ENCODE results near the gene INAFM2. TPM values are rescaled to one million over a fixed set of nuclear protein-coding genes. Genes with fewer than 3 reads are reported as not detected.

Gene INAFM2
- total and polyA plus RNA-seq, 7 experiments from 2014 or later: 2.0 to 21.2 (median 8.4) TPM

- no peak overlapping the region for H3K27ac ChIP-seq (ENCODE audit: low read depth, low read length)
These were observed 11.7 kb downstream of the INAFM2 start for GRCh38 chr15:40334941-40335795.

GRCh38 chr15:40335938-40336743 lies 12.6 kb downstream of the INAFM2 start:
- peaks cover 0 to 30% (median 22%) of the 10 kb centered on the region in 7 donors for H3K4me1 Mint-ChIP-seq
- Histone ChIP-seq H3K27ac (ENCODE audit: low read depth, low read length) (no peak overlapping the region), H3K36me3 (ENCODE audit: control insufficient read depth in 2 of 3, insufficient read depth in 3 of 3, low read length in 3 of 3) (no peaks in the 10 kb centered on the region), H3K4me1 (ENCODE audit: control insufficient read depth in 2 of 2, insufficient read depth in 2 of 2, low read length in 2 of 2) (peaks cover 0 to 16% of the 10 kb centered on the region in 2 donors), H3K9me3 (ENCODE audit: control insufficient read depth in 2 of 3, low read length in 3 of 3) (no peaks in the 10 kb centered on the region), H3K27me3 (ENCODE audit: control insufficient read depth in 2 of 2, insufficient read depth in 2 of 2, low read length in 2 of 2) (no peaks in the 10 kb centered on the region), H3K4me3 (ENCODE audit: low read length) (no peak overlapping the region)
- DNase-seq (no peak), ATAC-seq (no peak)
- peaks cover 0 to 1% (median 0%) of the 10 kb centered on the region in 11 donors for H3K9me3 Mint-ChIP-seq
- ChIA-PET POLR2A (interaction anchor here (1.2 to 5.0 kb wide), 4 partner anchors 10 to 29 kb away, joined by 3 to 31 read pairs (median 20); partner anchors contain the start of genes INAFM2 and PLCB2), CTCF (interaction anchor here (0.7 to 14.2 kb wide), 12 partner anchors 9 to 85 kb away, joined by 3 to 366 read pairs (median 6); partner anchors contain the start of genes INAFM2 and PLCB2)
- H3K27ac Mint-ChIP-seq: peak overlapping the region in 1 of 9 donors; percentile 88
- intact Hi-C loops (cut with micrococcal nuclease): no loop called here
- no peaks in the 10 kb centered on the region for H3K27me3 Mint-ChIP-seq
- peak overlapping the region in 2 of 10 donors; percentile 13 to 80 for H3K4me3 Mint-ChIP-seq
- H3K36me3 Mint-ChIP-seq: peaks cover 0 to 3% (median 0%) of the 10 kb centered on the region in 5 donors

More at GRCh38 chr15:40334941-40335795, 11.7 kb downstream of the INAFM2 start:
- intact Hi-C loops (cut with micrococcal nuclease): no loop called here
- POLR2A ChIA-PET: interaction anchor here (0.8 to 5.0 kb wide), 6 partner anchors 9 to 56 kb away, joined by 3 to 31 read pairs (median 5); partner anchors contain the start of gene PLCB2
- peaks cover 0 to 30% (median 22%) of the 10 kb centered on the region in 7 donors for H3K4me1 Mint-ChIP-seq
- Histone ChIP-seq H3K4me3 (ENCODE audit: low read length) (no peak overlapping the region), H3K9me3 (ENCODE audit: control insufficient read depth in 2 of 3, low read length in 3 of 3) (no peaks in the 10 kb centered on the region), H3K4me1 (ENCODE audit: control insufficient read depth in 2 of 2, insufficient read depth in 2 of 2, low read length in 2 of 2) (peaks cover 0 to 16% of the 10 kb centered on the region in 2 donors), H3K27me3 (ENCODE audit: control insufficient read depth in 2 of 2, insufficient read depth in 2 of 2, low read length in 2 of 2) (no peaks in the 10 kb centered on the region), H3K36me3 (ENCODE audit: control insufficient read depth in 2 of 3, insufficient read depth in 3 of 3, low read length in 3 of 3) (no peaks in the 10 kb centered on the region)
- peaks cover 0 to 3% (median 0%) of the 10 kb centered on the region in 5 donors for H3K36me3 Mint-ChIP-seq
- peak overlapping the region in 1 of 9 donors; percentile 88 for H3K27ac Mint-ChIP-seq
- DNase-seq (no peak), ATAC-seq (no peak)
- CTCF ChIA-PET: interaction anchor here (0.6 to 14.2 kb wide), 5 partner anchors 9 to 328 kb away, joined by 4 to 366 read pairs (median 6); partner anchors contain the start of genes INAFM2 and PLCB2
- H3K4me3 Mint-ChIP-seq: peak overlapping the region in 2 of 10 donors; percentile 13 to 80
- H3K9me3 Mint-ChIP-seq: peaks cover 0 to 1% (median 0%) of the 10 kb centered on the region in 11 donors
- no peaks in the 10 kb centered on the region for H3K27me3 Mint-ChIP-seq

- Mint-ChIP-seq H3K4me3 (no peak overlapping the region), H3K27ac (no peak overlapping the region), H3K27me3 (no peaks in the 10 kb centered on the region), H3K9me3 (peaks cover 0 to 1% (median 0%) of the 10 kb centered on the region in 11 donors), H3K4me1 (peaks cover 0 to 30% (median 22%) of the 10 kb centered on the region in 7 donors), H3K36me3 (peaks cover 0 to 3% (median 0%) of the 10 kb centered on the region in 5 donors)
- no peak overlapping the region for H3K27ac ChIP-seq (ENCODE audit: low read depth, low read length)
- no peaks in the 10 kb centered on the region for H3K36me3 ChIP-seq (ENCODE audit: control insufficient read depth in 2 of 3, insufficient read depth in 3 of 3, low read length in 3 of 3)
- H3K27me3 ChIP-seq (ENCODE audit: control insufficient read depth in 2 of 2, insufficient read depth in 2 of 2, low read length in 2 of 2): no peaks in the 10 kb centered on the region
- no peak for DNase-seq
- no peaks in the 10 kb centered on the region for H3K9me3 ChIP-seq (ENCODE audit: control insufficient read depth in 2 of 3, low read length in 3 of 3)
- intact Hi-C loops (cut with micrococcal nuclease): no loop called here
- no peak for ATAC-seq
- no peak overlapping the region for H3K4me3 ChIP-seq (ENCODE audit: low read length)
- ChIA-PET CTCF (interaction anchor here (0.7 to 14.2 kb wide), 14 partner anchors 8 to 291 kb away, joined by 3 to 366 read pairs (median 5); partner anchors contain the start of genes INAFM2 and PLCB2), POLR2A (interaction anchor here (1.2 to 5.0 kb wide), 4 partner anchors 11 to 30 kb away, joined by 3 to 31 read pairs (median 20); partner anchors contain the start of genes INAFM2 and PLCB2)
- H3K4me1 ChIP-seq (ENCODE audit: control insufficient read depth in 2 of 2, insufficient read depth in 2 of 2, low read length in 2 of 2): peaks cover 0 to 16% of the 10 kb centered on the region in 2 donors
These were observed 13.2 kb downstream of the INAFM2 start for GRCh38 chr15:40336744-40337122.

- no peak for DNase-seq
- H3K9me3 Mint-ChIP-seq: peaks cover 0 to 1% (median 0%) of the 10 kb centered on the region in 11 donors
- peaks cover 0 to 16% of the 10 kb centered on the region in 2 donors for H3K4me1 ChIP-seq (ENCODE audit: control insufficient read depth in 2 of 2, insufficient read depth in 2 of 2, low read length in 2 of 2)
- H3K36me3 ChIP-seq (ENCODE audit: control insufficient read depth in 2 of 3, insufficient read depth in 3 of 3, low read length in 3 of 3): no peaks in the 10 kb centered on the region
- intact Hi-C loops (cut with micrococcal nuclease): no loop called here
- ChIA-PET CTCF (interaction anchor here (0.7 to 14.2 kb wide), 27 partner anchors 11 to 292 kb away, joined by 3 to 366 read pairs (median 5); partner anchors contain the start of genes ANKRD63, INAFM2, KNSTRN and PLCB2), POLR2A (interaction anchor here (1.2 to 5.0 kb wide), 5 partner anchors 12 to 31 kb away, joined by 3 to 31 read pairs (median 18); partner anchors contain the start of genes INAFM2 and PLCB2)
- H3K4me3 Mint-ChIP-seq: peak overlapping the region in 2 of 10 donors; percentile 45 to 51
- no peaks in the 10 kb centered on the region for H3K36me3 Mint-ChIP-seq
- no peak overlapping the region for H3K4me3 ChIP-seq (ENCODE audit: low read length)
- no peaks in the 10 kb centered on the region for H3K27me3 Mint-ChIP-seq
- no peak overlapping the region for H3K27ac ChIP-seq (ENCODE audit: low read depth, low read length)
- no peaks in the 10 kb centered on the region for H3K9me3 ChIP-seq (ENCODE audit: control insufficient read depth in 2 of 3, low read length in 3 of 3)
- H3K27ac Mint-ChIP-seq: peak overlapping the region in 2 of 9 donors; percentile 32 to 53
- H3K27me3 ChIP-seq (ENCODE audit: control insufficient read depth in 2 of 2, insufficient read depth in 2 of 2, low read length in 2 of 2): no peaks in the 10 kb centered on the region
- ATAC-seq: no peak
- H3K4me1 Mint-ChIP-seq: peaks cover 0 to 25% (median 22%) of the 10 kb centered on the region in 7 donors
These were observed 14.1 kb downstream of the INAFM2 start for GRCh38 chr15:40337597-40337996.

- Histone ChIP-seq H3K9me3 (ENCODE audit: control insufficient read depth in 2 of 3, low read length in 3 of 3) (no peaks in the 10 kb centered on the region), H3K36me3 (ENCODE audit: control insufficient read depth in 2 of 3, insufficient read depth in 3 of 3, low read length in 3 of 3) (no peaks in the 10 kb centered on the region), H3K27me3 (ENCODE audit: control insufficient read depth in 2 of 2, insufficient read depth in 2 of 2, low read length in 2 of 2) (no peaks in the 10 kb centered on the region), H3K27ac (ENCODE audit: low read depth, low read length) (no peak overlapping the region), H3K4me3 (ENCODE audit: low read length) (no peak overlapping the region), H3K4me1 (ENCODE audit: control insufficient read depth in 2 of 2, insufficient read depth in 2 of 2, low read length in 2 of 2) (peaks cover 0 to 16% of the 10 kb centered on the region in 2 donors)
- H3K9me3 Mint-ChIP-seq: peaks cover 0 to 1% (median 0%) of the 10 kb centered on the region in 11 donors
- peak overlapping the region in 4 of 9 donors; percentile 6 to 53 (median 42) for H3K27ac Mint-ChIP-seq
- H3K27me3 Mint-ChIP-seq: no peaks in the 10 kb centered on the region
- ChIA-PET POLR2A (interaction anchor here (0.6 to 5.0 kb wide), 5 partner anchors 16 to 59 kb away, joined by 3 to 31 read pairs (median 5); partner anchors contain the start of genes INAFM2 and PLCB2), CTCF (interaction anchor here (0.6 to 14.2 kb wide), 28 partner anchors 11 to 293 kb away, joined by 3 to 366 read pairs (median 5); partner anchors contain the start of genes ANKRD63, INAFM2, KNSTRN and PLCB2)
- intact Hi-C loops (cut with micrococcal nuclease): loop anchor here (1.0 kb wide), 3 partner anchors 17 to 59 kb away; partner anchors contain the start of gene PLCB2 (in 2 of the 2)
- peak overlapping the region in 4 of 10 donors; percentile 37 to 67 (median 48) for H3K4me3 Mint-ChIP-seq
- ATAC-seq (peak; percentile 87), DNase-seq (peak; percentile 61 to 79 (median 76))
- H3K4me1 Mint-ChIP-seq: peaks cover 0 to 22% (median 20%) of the 10 kb centered on the region in 7 donors
- no peaks in the 10 kb centered on the region for H3K36me3 Mint-ChIP-seq
These were observed 14.7 kb downstream of the INAFM2 start for GRCh38 chr15:40338041-40338657.

Data from naive thymus-derived CD4-positive, alpha-beta T cell (primary cell).